HL-60 (cell line): ENCODE results near the gene KRTAP5-2.

Experiments used
- DNase-seq, 2 experiments: peaks; one replicate each; pipeline ENCODE4 v3.0.0-alpha.2; 2010 to 2020; ENCODE audit warnings: low read depth in 1 of 2, low spot score in 1 of 2
- H3K27ac ChIP-seq: fragments of 250-450 bp; sonication (Bioruptor Pico); replicated peaks from 2 replicates; pipeline ENCODE4 v1.5.1; 2020; ENCODE audit warnings: mild to moderate bottlenecking, moderate library complexity
- H3K27me3 ChIP-seq: fragments of 250-450 bp; sonication (Bioruptor Pico); 2 replicates; pipeline ENCODE4 v1.5.1; 2021; ENCODE audit warnings: mild to moderate bottlenecking, moderate library complexity; ENCODE audit not compliant: insufficient read depth, poor library complexity, severe bottlenecking
- H3K4me3 ChIP-seq: replicated peaks from 2 replicates; pipeline ENCODE4 v1.5.1; 2011; ENCODE audit warnings: mild to moderate bottlenecking, control low read depth, low read length; ENCODE audit not compliant: insufficient read depth
- GABPA ChIP-seq: IDR thresholded peaks from 2 replicates; pipeline ENCODE4 v1.6.1; 2012; ENCODE audit warnings: low read depth
- POLR2AphosphoS5 ChIP-seq: IDR thresholded peaks from 2 replicates; pipeline ENCODE4 v1.6.1; 2012; ENCODE audit warnings: low read depth
- SPI1 ChIP-seq: IDR thresholded peaks from 2 replicates; pipeline ENCODE4 v1.6.1; 2012; ENCODE audit warnings: low read depth, mild to moderate bottlenecking, borderline replicate concordance
- TF ChIP-seq, protein P1 (sequence below): IDR thresholded peaks from one replicate; pipeline ENCODE4 v1.5.1; 2011; ENCODE audit warnings: low read length, control low read depth, inconsistent platforms; ENCODE audit not compliant: insufficient read depth
- TF ChIP-seq, protein P2 (sequence below): IDR thresholded peaks from 2 replicates; pipeline ENCODE4 v1.6.1; 2012; ENCODE audit warnings: low read depth; ENCODE audit not compliant: insufficient replicate concordance

KRTAP5-2 gene

DNA sequence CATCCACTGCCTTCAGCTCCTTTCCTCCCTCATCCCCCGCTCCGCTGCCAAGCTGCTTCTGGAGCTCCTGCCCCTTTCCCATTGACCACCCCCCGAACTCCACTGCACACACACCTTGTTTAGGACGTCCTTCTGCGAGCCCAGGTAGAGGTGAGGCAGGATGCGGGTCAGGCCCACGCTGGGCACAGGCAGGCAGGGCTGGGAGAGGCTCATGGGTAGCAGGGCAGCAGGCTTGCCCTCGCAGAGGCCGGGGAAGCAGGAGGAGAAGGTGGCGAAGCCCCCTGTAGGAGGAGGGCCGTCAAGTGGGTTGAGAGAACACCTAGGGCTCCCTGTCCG lies 39.4 kb downstream of the KRTAP5-2 start:
- H3K27ac ChIP-seq = no peak overlapping the region

DNA sequence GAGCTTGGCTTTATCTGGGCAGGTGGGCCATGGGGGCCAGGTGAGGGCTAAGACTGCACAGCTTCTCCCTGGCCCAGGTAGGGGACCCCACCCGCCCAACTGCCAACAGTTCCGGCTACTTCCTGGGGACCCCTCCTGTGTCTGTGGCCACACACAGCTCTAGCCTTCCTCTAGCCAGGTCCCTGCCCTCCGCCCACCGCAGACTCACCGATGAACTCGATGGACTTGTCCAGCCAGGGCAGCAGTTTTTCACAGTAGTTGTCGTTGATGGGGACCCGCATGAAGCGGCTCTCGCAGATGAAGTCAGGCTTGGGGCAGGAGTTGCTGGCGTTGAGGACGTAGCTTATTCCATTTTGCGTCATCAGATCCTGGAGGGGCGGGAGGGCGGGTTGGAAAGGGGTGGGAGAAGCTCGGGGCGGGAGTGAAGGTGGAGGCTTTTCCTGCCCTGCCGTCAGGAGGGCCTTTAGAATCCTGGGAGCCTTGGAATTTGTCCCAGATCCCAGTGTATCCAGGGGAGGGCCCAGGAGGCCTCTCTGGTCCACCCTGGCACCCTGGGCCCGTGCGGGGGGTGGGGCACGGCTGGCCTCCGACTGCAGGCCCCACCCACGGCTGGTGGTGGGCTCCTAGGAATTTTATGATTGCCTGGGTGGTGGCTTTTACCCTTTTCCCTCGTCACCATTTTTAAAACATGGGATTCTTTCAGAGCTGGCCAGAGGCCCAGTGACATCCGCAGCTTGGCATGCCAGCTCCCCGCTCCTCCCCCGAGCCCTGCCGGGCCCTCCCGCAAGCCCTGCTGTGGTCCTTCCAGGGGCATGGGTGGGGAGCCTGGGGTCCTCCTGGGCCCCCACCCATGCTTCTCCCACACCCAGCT lies 40.0 kb downstream of the KRTAP5-2 start:
- Histone ChIP-seq H3K27ac (no peak overlapping the region), H3K4me3 (no peak overlapping the region), H3K27me3 (peaks cover 36% of the 10 kb centered on the region)
- no peak for TF ChIP-seq GABPA
- TF ChIP-seq, protein P1, sequence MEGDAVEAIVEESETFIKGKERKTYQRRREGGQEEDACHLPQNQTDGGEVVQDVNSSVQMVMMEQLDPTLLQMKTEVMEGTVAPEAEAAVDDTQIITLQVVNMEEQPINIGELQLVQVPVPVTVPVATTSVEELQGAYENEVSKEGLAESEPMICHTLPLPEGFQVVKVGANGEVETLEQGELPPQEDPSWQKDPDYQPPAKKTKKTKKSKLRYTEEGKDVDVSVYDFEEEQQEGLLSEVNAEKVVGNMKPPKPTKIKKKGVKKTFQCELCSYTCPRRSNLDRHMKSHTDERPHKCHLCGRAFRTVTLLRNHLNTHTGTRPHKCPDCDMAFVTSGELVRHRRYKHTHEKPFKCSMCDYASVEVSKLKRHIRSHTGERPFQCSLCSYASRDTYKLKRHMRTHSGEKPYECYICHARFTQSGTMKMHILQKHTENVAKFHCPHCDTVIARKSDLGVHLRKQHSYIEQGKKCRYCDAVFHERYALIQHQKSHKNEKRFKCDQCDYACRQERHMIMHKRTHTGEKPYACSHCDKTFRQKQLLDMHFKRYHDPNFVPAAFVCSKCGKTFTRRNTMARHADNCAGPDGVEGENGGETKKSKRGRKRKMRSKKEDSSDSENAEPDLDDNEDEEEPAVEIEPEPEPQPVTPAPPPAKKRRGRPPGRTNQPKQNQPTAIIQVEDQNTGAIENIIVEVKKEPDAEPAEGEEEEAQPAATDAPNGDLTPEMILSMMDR = no peak
- TF ChIP-seq SPI1 = no peak
- TF ChIP-seq POLR2AphosphoS5 = no peak
- TF ChIP-seq, protein P2, sequence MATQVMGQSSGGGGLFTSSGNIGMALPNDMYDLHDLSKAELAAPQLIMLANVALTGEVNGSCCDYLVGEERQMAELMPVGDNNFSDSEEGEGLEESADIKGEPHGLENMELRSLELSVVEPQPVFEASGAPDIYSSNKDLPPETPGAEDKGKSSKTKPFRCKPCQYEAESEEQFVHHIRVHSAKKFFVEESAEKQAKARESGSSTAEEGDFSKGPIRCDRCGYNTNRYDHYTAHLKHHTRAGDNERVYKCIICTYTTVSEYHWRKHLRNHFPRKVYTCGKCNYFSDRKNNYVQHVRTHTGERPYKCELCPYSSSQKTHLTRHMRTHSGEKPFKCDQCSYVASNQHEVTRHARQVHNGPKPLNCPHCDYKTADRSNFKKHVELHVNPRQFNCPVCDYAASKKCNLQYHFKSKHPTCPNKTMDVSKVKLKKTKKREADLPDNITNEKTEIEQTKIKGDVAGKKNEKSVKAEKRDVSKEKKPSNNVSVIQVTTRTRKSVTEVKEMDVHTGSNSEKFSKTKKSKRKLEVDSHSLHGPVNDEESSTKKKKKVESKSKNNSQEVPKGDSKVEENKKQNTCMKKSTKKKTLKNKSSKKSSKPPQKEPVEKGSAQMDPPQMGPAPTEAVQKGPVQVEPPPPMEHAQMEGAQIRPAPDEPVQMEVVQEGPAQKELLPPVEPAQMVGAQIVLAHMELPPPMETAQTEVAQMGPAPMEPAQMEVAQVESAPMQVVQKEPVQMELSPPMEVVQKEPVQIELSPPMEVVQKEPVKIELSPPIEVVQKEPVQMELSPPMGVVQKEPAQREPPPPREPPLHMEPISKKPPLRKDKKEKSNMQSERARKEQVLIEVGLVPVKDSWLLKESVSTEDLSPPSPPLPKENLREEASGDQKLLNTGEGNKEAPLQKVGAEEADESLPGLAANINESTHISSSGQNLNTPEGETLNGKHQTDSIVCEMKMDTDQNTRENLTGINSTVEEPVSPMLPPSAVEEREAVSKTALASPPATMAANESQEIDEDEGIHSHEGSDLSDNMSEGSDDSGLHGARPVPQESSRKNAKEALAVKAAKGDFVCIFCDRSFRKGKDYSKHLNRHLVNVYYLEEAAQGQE = no peak
- no peak for DNase-seq

More for the DNA sequence above, 39.4 kb downstream of the KRTAP5-2 start:
- H3K27me3 ChIP-seq = peaks cover 36% of the 10 kb centered on the region
- no peak for TF ChIP-seq GABPA
- no peak for TF ChIP-seq SPI1
- TF ChIP-seq POLR2AphosphoS5 = no peak
- TF ChIP-seq, protein P1 = no peak
- TF ChIP-seq, protein P2 = no peak
- no peak for DNase-seq
- H3K4me3 ChIP-seq = no peak overlapping the region

DNA sequence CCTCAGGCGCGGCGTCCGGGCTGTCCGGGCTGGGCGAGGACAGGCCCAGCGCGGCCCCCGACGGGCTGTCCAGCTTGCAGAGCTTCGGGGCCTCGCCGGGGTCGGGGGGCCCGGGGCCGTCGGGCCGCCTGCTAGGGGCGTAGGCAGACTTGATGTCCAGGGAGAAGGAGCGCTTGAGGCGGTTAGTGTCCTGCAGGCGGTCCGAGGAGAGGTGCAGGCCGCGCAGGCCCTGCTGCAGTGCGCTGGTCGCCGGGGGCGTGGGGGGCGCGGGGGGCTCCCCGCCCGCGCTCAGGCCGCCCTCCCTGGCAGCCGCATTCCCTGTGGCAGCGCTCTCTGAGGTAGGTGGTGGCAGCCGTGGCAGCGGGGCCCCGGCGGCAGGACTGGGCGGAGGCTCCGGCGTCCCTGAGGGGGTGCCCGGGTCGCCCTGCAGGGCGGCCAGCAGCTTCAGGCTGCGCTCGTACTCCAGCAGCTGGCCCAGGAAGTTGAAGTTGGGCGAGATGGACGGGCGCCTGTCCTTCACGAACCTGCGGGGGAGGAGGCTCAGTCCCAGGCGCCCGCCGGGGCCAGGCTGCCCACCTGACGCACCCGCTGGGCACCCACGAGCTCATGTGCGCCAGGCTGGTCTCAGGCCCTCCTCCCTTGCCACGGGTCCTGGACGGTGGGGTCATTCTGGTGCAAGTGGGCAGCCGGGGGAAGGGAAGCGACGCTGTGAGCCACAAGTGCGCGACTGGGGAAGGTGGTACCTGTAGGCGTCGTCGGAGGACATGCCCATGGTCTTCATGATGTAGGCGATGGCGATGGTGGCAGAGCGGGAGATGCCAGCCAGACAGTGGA lies 40.8 kb downstream of the KRTAP5-2 start:
- Histone ChIP-seq H3K27ac (no peak overlapping the region), H3K27me3 (peaks cover 36% of the 10 kb centered on the region), H3K4me3 (no peak overlapping the region)
- no peak for DNase-seq
- no peak for TF ChIP-seq SPI1
- TF ChIP-seq, protein P1 = no peak
- TF ChIP-seq POLR2AphosphoS5 = no peak
- TF ChIP-seq GABPA = no peak
- TF ChIP-seq, protein P2 = no peak
